GM23248 (cell line): ENCODE data around the gene BRK1.

ENCODE experiments used
- EZH2 ChIP-seq: fragments of 200-600 bp; sonication (generic); IDR thresholded peaks from 2 replicates; pipeline ENCODE4 v1.6.1; 2018; ENCODE audit warnings: antibody characterized with exemption, mild to moderate bottlenecking; ENCODE audit not compliant: insufficient read depth, poor library complexity, severe bottlenecking
- EZH2phosphoT487 ChIP-seq: fragments of 200-600 bp; sonication (generic); IDR thresholded peaks from 2 replicates; pipeline ENCODE4 v1.6.1; 2018; ENCODE audit warnings: antibody characterized with exemption, moderate library complexity, mild to moderate bottlenecking, low read depth; ENCODE audit not compliant: insufficient read depth

DNA sequence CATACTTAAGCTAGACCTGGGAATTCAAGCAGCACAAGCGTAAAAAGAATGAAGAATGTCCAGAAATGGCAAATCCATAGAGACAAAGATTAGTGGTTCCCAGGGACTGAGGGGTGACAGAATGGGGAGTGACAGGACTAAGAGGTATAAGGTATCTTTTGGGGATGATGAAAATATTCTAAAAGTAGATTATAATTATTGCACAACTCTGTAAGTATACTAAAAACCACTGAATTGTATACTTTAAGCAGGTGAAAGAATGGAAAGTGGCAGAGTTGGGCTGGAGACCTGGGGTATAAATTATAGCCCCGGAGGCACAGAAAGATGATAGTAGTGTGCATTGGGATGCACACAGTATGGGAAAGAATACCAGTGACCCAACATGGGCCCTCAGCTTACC, 5.6 kb downstream of the BRK1 start:
- no peak for TF ChIP-seq EZH2
- no peak for TF ChIP-seq EZH2phosphoT487
